T-helper 2 cell treated with Interferon-gamma antibody and Interleukin-4, amounts not matched to agents 100 ng/mL and 5 ng/mL, for 36 hours (primary cell): ENCODE measurements around the gene DOCK1. TPM values are rescaled to one million over a fixed set of nuclear protein-coding genes. Genes with fewer than 3 reads are reported as not detected.

Source experiments
- intact Hi-C: fragments of 100-400 bp; cut with micrococcal nuclease; formaldehyde crosslinking; loops from one replicate; pipeline ENCODE4 v1.15.1; 2023
- total RNA-seq: library from RNA; stranded (reverse); gene quantifications from 2 replicates; pipeline ENCODE4 v1.2.3, GENCODE V29; 2022

DOCK1 gene
- total RNA-seq, 1 donor from 2014 or later: 0.41 TPM

DNA sequence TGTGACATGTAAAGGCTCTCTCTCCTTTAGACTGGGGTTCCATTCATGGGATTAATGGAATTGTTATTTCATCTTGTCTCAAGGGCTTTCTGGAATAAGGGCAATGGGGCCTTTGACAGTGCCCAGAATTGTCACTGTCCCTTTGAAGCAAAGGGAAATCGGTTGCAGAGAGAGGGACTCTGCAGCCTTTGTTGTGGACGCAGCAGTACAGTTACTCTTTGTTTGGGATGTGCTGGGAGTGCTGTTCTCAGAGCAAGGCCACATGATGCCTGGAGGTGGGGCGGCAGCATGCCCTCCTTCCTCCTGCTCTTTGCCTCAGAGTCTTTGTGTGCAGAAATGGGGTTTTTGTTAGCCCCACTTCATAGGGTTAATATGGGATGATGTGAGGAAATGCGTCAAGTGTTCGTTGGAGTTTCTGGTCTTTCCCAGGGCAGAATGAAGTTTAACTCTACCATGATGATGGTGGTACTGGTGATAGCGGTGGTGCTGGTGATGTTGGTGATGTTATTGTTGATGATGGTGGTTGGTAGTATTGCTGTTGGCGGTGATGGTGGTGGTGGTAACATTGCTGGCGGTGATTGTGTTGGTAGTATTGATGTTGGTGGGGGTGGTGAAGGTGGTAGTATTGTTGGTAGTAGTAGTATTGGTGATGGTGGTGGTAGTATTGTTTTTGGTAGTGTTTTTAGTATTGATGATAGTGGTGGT is 45.3 kb downstream of the DOCK1 start:
- intact Hi-C loops: no loop called here

DNA sequence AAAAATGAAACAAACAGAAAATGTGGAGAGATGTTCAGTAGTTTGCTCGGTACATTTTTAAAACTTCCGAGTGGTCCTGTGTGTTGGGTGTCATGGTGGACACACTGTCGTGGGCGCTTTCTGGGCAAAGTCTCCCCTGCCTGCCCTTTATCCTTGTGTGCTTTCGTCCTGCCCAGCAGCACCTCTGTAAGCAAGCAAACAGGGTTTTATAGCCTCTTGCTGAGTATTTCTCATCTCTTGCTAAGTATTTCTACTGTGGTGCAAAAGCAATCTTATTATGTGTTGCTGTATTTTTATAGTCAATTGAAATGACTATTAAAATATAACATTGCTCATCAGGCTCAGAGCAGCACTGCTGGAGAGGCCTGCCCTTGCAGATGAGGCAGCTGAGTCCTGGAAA is 48.7 kb downstream of the DOCK1 start:
- intact Hi-C loops: no loop called here

DNA sequence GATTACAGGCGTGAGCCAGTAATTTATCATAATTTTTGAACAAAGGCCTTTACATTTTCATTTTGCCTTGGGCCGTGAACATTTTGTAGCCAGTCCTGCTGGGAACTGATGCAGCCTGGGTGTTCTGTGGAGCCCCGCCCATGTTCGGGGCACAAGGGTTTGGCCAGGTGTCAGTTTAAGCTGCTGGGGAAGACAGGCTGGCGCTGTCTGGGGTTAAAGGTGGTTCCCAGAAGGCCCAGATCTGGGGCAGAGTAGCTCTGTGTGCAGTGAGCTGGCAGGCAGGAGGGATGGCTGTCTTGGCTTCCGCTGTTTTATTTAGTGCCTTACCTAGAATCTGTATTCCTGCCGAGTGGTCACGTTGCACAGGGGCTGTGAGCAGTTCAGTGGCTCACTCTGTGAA is 50.2 kb downstream of the DOCK1 start:
- intact Hi-C loops: no loop called here

DNA sequence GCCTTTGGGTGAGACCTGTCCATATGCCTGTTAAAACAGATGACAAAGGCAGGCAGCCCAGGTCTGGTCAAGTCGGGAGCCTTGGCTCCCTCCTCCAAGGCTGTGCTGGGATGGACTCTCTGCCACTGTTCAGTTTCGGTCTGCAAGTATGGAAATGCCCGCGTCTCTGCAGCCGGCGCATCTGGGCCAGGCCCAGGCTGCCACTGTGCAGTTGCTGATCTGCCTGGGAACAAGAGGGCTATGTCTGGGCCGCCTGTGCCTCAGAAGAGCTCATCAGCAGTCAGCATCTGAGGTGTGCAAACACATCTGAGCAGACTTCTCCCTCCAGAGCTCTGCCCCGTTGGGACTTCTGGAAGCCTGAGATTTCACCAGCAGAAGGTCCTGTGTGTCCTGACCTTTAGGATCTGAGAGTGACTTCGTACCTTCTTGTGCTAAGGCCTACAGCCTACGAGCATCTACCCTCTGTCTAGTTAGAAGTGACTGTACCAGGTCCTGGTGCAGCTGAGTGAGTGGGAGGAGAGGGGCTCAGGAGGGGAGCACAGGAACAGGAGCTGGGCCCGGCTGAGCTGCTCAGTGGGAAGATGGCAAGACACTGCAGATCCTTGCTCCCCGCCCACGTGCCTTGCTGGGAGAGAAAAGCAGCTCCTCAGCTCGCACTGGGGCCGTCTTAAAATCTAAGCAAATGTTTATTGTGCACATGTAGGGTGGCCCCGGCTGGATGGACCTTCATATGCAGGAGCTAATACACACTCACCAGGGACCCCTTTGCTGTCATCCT is 50.9 kb downstream of the DOCK1 start:
- intact Hi-C loops: no loop called here

DNA sequence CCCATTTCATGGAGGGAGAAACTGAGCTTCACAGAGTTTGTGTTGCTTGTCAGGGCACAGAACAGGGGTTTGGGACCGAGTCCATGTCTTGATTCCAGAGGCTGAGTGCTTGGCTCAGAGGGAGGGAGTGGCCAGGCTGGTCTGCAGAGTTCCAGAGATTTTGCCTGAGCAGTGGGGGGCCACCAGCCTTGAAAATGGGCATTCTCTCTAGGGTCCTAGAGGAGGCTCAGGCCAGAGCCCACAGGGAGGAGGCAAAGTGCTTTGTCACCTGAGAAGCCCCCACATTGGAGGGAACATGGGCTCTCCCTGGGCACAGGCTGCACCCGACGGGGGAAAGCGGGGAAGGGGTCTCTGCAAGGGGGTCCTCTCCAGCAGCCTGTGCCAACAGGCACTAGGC is 51.5 kb downstream of the DOCK1 start:
- intact Hi-C loops: no loop called here

DNA sequence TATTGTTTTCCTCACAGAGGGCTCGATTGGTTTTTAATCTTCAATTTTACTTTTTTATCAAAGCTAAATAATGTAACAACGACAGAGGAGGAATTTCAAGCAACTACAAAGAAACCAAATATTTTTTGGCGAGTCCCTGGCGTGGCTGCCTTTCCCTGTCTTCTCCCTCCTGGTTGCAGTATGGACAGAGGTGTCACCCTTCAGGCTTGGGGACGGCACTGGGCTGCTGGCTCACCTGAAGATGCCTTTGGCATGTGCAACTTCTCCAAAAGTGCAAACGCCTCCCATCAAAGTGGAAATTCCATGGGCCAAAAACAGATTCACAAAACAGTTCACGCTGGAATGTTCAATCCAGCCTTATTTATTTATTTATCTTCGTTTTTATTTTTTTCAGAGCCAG is 51.9 kb downstream of the DOCK1 start:
- intact Hi-C loops: no loop called here

DNA sequence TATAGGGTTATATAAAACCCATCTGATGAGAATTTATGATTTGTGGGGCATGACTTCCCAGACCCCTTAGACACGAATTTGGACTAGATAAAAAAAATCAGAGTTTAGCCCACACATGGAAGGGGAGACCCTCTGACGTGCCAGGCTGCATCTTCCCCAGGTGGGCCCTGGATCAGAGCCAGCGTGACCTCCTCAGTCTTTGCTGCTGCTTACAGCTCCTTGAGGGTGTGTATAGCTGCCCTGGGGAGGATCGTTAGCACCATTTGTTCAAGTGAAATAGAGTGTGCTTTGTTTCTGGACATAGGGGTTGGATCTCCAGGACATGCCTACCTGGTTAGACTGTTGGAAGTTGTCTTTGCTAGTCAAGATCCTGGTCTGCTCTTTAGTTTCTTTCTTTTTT is 54.2 kb downstream of the DOCK1 start:
- intact Hi-C loops: no loop called here

DNA sequence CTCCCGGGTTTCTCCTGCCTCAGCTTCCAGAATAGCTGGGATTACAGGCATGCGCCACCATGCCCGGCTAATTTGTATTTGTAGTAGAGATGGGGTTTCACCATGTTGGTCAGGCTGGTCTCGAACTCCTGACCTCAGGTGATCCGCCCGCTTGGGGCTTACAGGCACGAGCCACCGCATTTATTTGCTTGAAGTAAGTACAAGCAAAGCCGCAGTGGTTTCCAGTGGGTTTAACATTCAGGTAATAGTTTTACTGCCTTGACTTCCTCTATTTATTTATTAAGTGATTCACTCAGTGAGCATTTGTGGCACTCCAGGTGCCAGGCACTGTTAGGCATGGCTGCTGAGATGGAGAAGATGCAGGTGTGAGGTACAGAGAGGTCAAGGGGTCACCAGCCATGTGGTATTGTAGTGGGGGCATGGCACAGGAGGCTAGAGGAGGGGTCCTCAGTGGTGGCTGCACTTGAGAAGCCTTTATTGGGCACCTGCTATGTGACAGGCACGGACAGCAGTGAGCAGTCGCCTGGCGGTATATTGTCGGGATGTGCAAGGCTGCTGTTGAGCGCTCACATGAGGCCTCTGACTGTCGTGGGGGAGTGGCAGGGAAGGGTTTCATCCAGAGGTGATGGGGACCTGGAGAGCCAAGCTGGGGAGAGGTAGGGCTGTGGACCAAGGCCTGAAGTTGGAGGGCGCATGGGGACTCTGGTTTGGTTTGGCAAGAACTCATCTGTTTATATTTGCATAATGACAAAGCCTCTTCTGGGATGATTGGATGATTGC is 54.9 kb downstream of the DOCK1 start:
- intact Hi-C loops: no loop called here

DNA sequence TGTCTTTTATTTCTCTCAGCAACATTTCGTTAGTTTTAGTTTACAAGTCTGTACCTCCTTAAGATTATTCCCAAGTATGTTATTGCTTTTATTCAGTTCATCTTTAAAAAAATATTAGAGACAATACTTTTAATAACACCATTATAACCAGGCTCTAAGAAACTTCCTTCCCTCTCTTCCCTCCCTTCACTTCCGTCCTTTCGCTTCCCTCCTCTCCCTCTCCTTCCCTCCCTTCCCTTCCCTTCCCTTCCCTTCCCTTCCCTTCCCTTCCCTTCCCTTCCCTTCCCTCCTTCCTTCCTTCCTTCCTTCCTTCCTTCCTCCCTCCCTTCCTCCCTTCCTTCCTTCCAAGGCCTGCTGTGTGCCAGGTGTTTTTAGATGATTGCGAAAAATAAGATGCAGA is 58.1 kb downstream of the DOCK1 start:
- intact Hi-C loops: no loop called here

DNA sequence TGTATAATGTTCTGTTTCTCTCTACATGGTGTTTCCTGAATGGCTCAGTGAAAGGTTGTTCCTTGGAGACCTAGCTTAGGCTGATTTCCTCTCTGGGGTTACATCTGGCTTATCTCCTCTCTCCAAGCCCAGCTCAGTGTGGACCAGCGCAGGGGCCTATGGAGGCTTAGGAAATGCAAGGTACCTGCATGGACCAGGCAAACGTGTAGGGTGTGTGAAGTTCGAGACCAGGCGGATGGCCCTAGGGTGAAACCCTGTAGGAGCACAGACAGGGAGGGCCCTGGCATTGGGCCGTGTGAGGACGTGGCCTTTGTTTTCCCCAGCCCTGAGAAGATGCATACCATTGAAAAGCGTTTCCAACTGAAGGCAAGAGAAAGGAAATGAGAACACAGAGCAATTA is 59.0 kb downstream of the DOCK1 start:
- intact Hi-C loops: no loop called here

DNA sequence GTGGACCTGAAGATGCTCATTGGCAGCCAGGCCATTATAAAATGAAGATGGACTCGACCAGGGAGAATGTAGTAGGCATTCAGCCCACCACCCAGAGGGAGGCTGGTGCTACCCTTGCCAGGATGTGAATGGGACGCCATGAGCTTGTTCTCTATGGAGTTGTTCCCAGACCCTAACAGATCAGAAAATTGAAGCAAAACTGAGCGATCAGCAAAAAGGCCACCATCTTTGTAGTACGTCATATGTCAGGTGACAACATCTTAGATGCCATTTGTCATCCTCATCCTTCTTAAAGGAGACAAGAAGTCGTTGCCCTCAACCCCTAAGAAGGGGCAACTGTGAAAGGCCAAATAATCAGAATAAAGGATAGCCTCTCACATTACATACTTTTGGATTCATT is 61.7 kb downstream of the DOCK1 start:
- intact Hi-C loops: no loop called here

DNA sequence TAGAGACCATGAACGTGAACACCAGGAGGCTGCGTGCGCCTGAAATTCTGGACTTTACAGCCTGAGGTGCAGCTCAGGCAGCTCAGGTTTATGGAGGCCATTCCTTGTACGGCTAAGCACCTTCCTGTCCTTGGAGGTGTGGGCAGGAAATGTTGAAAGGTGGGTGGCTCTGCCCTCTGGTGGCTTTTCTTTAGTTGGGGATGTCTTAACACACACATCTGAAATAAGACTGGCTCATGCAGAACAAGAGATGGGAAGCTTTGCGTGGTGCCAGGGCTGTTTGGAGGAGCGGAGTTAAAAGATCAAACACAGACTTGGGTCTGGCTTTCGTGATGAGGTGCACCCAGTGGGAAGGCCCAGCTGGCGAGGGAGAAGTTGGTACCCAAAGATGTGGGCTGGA is 64.1 kb downstream of the DOCK1 start:
- intact Hi-C loops: no loop called here

DNA sequence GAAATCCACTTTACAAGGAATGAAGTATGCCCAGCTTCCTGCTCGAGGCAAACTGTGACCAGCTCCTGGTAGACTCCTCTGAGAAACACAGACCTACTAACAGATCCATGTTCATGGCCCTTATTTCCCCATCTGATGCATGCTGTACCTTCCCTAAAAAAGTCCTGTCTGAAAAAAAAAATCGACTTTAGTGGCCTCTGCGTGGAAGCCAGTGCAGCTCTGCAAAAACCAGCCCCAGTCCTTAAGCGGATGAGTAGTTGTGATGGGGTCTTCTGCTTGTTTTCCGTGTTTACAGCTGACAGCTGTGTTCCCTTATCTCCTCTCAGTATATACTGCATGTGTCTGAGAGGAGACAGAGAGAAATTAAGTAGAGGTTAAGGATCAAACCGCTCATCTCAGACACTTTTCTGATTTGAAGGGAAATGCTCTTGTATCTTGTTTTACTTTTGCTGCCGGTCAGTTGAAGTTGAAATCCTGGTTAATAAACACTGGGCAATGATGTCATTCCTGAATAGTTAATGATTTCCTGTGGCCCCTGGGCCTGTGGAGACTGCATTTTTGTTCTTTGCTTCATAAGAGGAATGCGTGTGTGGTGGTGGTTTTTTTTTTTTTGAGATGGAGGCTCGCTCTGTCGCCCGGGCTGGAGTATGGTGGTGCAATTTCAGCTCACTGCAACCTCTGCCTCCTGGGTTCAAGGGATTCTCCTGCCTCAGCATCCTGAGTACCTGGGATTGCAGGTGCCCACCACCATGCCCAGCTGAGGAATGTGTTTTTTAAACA is 67.6 kb downstream of the DOCK1 start:
- intact Hi-C loops: no loop called here

DNA sequence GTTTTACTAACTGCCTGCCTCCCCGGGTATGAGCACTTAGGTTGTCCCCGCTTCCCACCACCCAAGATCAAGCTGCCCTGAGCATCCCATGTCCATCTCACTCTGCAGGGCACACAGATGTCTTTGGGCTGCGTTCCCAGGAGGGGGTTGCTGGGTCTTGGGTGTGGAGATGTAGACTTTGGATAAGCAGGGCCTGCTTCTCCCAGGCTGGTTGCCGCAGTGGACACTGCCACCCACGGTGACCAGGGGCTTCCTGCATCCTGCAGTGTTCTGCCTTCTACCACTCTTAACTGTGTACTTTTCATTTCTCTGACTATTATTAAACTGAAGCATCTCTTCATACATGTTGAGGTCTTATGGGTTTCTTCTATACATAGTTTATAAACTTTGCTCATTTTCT is 70.0 kb downstream of the DOCK1 start:
- intact Hi-C loops: no loop called here

DNA sequence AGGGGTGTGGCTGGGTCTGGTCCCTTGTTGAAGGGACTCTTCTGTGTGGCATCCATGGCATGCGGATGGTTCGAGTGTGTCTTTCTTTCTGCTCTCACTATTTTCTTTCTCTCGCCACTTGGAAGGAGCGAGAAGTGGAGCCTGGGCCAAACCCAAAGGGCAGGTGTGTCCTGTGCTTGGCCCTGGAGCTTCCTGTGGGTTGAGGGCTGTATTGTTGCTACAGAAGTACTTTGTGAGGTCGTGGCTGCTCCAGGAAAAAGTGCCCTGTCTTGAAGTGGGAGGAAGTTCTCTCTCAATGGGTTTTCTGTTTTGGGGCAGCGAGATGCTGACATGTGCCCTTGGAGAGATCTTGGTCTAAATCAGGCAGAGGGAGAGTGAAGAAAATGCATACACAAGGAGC is 72.0 kb downstream of the DOCK1 start:
- intact Hi-C loops: no loop called here

DNA sequence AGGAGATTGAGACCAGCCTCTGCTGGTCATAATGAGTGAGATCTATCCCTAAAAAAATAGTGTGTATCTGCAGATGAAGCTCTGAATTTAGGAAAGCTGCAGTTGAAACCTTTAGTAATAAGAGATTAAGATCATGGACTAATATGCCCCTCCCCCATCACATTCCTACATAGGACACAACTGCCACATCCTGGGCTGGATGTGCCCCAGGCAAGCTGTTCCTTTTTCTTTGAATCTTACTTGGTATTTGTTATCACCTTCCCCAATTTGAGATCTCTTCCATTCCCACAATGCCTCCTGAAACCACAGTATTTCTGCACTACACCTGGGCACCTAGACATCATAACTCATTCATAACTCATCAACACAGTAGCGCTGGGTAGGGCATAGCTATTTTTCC is 74.1 kb downstream of the DOCK1 start:
- intact Hi-C loops: no loop called here

DNA sequence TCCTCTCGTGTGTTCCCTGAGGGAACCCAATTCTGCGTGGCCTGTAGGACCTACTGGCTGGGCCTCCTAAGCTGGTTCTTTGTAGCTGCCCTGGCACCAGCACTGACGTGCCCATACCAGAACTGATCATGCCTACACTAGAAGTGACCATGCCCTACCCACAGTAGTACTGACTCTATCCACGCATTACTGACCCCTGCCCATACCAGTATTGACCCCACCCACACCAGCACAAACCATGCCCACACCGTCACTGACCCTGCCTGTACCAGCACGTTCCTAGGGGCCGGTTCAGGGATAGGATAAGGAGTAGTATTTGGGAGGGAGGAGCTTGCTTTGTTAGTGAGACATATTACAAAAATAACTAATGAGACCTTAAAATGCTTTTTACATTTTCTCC is 88.0 kb downstream of the DOCK1 start:
- intact Hi-C loops: no loop called here

DNA sequence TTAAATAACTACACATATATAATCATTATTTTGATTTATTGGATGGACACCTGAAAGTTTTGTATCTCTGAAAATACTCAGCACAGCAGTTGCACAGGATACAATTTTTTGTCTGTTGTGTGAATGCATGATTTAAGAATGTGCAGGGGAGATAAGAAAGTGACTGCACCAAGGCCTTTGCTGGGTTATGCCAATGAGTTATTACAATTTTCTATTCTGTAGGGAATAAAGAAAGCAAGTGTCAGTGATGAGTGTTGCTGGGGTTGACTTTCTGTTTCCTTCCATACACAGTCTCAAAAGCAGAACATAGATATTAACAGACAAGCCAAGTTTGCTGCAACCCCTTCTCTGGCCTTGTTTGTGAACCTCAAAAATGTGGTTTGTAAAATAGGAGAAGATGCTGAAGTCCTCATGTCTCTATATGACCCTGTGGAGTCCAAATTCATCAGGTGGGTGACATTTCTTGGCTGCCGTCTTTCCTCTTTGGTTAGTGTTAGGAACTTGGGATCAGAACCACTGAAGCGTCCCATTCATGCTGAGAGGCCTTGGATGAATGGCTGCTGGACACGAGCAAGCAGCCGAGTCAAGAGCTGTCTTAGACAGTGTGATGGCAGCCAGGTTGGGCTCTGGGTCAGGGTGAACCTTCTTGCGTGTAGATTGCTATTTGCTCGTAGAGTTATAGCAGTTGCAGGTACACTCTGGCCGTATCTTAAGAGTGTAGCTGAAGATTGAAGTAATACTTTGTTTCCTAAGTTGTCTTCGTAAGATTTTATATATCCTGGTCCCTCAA is 92.8 kb downstream of the DOCK1 start:
- intact Hi-C loops: no loop called here

DNA sequence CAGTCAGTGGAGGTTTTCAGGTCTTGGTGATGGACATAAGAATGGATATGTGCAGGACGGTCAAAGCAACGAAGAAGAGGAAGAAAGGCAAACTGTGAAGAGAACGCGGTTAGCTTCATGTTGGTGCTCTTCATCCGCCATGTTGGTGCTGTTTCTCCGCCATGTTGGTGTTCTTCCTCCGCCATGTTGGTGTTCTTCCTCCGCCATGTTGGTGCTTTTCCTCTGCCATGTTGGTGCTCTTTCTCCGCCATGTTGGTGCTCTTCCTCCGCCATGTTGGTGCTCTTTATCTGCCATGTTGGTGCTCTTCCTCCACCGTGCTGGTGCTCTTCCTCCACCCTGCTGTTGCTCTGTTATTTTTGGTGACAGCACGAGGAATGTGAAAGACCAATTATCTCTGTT is 95.4 kb downstream of the DOCK1 start:
- intact Hi-C loops: no loop called here

DNA sequence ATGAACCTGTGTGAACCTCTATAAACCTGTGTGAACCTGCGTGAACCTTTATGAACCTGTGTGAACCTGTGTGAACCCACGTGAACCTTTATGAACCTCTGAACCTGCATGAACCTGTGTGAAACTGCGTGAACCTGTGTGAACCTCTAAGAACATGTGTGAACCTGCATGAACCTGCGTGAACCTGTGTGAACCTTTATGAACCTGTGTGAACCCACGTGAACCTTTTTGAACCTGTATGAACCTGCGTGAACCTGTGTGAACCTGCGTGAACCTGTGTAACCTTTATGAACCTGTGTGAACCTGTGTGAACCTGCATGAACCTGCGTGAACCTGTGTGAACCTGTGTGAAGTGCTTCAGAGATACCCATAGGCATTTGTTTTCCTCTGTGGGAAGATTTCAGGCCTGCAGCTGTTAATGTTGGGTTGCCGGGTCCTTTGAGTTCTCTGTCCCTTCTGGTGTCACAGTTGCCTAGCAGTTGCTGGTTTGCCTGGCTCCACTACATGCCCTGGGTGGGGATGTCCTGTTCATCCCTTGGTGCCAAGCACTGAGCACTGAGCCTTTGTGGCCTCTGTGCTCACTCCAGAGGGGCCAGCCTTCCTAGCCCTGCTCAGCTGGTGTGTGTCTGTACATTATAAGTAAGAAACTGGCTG is 97.9 kb downstream of the DOCK1 start:
- intact Hi-C loops: no loop called here
